HEK293 (cell line): Measurements from ENCODE around the gene P2RX2.

Source experiments
- KLF9 ChIP-seq: fragments of 450-650 bp; formaldehyde crosslinking; IDR thresholded peaks from 2 replicates; pipeline ENCODE4 v1.5.1; 2016; ENCODE audit warnings: missing biosample characterization, missing genetic modification characterization, low read depth
- ZNF513 ChIP-seq: fragments of 450-650 bp; IDR thresholded peaks from 2 replicates; pipeline ENCODE4 v1.5.1; 2018; ENCODE audit warnings: missing biosample characterization, missing genetic modification characterization

- TF ChIP-seq KLF9 (no peak), ZNF513 (tag by site-specific recombination) (no peak)
These were observed 1.7 kb downstream of the P2RX2 start for GRCh38 chr12:132620113-132620898.
